H1 (cell line): ENCODE results near the gene DDA1. TPM values are rescaled to one million over a fixed set of nuclear protein-coding genes. Genes with fewer than 3 reads are reported as not detected.
A peak's percentile ranks its signal among the peaks of the same experiment; 100 is the strongest.

Experiments used
- CTCF ChIA-PET: fragments of 300-600 bp; sonication (Branson Sonifier 250); formaldehyde crosslinking; loops from one replicate; lab custom pipeline; 2021; ENCODE audit not compliant: partially characterized antibody; lab: Charles Lee
- POLR2A ChIA-PET: fragments of 300-600 bp; sonication (Branson Sonifier 250); formaldehyde crosslinking; loops from one replicate; lab custom pipeline; 2021; ENCODE audit warnings: inconsistent platforms; ENCODE audit not compliant: partially characterized antibody; lab: Charles Lee
- DNase-seq, 2 experiments: peaks; one replicate each; pipeline versions ENCODE4 v3.0.0 to v3.0.0-alpha.2; 2010 to 2022; ENCODE audit warnings: low spot score in 2 of 2, low read depth in 1 of 2, mixed read lengths in 1 of 2
- FAIRE-seq: peaks from 2 replicates; lab custom pipeline; 2011; peaks lifted over from hg19 to GRCh38; lab: Jason Lieb, UNC
- H2AFZ ChIP-seq: 2 replicates; pipeline ENCODE4 v1.8.1; 2012; ENCODE audit warnings: low read length, inconsistent platforms
- H2AK5ac ChIP-seq: 2 replicates; pipeline ENCODE4 v1.6.1; 2013; ENCODE audit warnings: low read depth, low read length
- H2BK120ac ChIP-seq: replicated peaks from 2 replicates; pipeline ENCODE3; 2013; ENCODE audit warnings: low read depth, low read length, inconsistent platforms
- H2BK12ac ChIP-seq: 2 replicates; pipeline ENCODE4 v1.6.1; 2013; ENCODE audit warnings: low read depth, low read length
- H2BK15ac ChIP-seq: 2 replicates; pipeline ENCODE4 v1.6.1; 2013; ENCODE audit warnings: low read length
- H2BK20ac ChIP-seq: 2 replicates; pipeline ENCODE4 v1.6.1; 2013; ENCODE audit warnings: low read length
- H2BK5ac ChIP-seq: 2 replicates; pipeline ENCODE4 v1.6.1; 2013; ENCODE audit warnings: low read depth, low read length
- H3K14ac ChIP-seq: 2 replicates; pipeline ENCODE4 v1.6.1; 2013; ENCODE audit warnings: inconsistent platforms; ENCODE audit not compliant: insufficient read length
- H3K18ac ChIP-seq: 2 replicates; pipeline ENCODE4 v1.6.1; 2013; ENCODE audit warnings: low read length; ENCODE audit errors: extremely low read depth
- H3K23ac ChIP-seq: 2 replicates; pipeline ENCODE4 v1.6.1; 2013; ENCODE audit warnings: inconsistent platforms; ENCODE audit not compliant: insufficient read length
- H3K23me2 ChIP-seq: 2 replicates; pipeline ENCODE4 v1.6.1; 2013; ENCODE audit warnings: low read depth, low read length
- H3K27ac ChIP-seq: 2 replicates; pipeline ENCODE4 v1.6.1; 2011; ENCODE audit warnings: low read depth, low read length, inconsistent platforms
- H3K27me3 ChIP-seq, 4 experiments: replicated peaks in 1 of 4; 1 replicate in 1 of 4; 2 replicates in 3 of 4; pipeline versions ENCODE4 v1.6.1 to v1.8.1; 2011 to 2013; ENCODE audit warnings: low read length in 3 of 4, mild to moderate bottlenecking in 3 of 4, inconsistent platforms in 2 of 4, mixed read lengths in 2 of 4, moderate library complexity in 1 of 4; ENCODE audit not compliant: control insufficient read depth in 3 of 4, insufficient read depth in 3 of 4; ENCODE audit errors: extremely low read depth in 1 of 4
- H3K36me3 ChIP-seq, 4 experiments: 2 replicates each; pipeline versions ENCODE4 v1.6.1 to v1.8.1; 2011 to 2013; ENCODE audit warnings: mild to moderate bottlenecking in 4 of 4, low read length in 3 of 4, moderate library complexity in 2 of 4, control low read depth in 1 of 4, inconsistent platforms in 1 of 4; ENCODE audit not compliant: insufficient read depth in 4 of 4, control insufficient read depth in 2 of 4
- H3K4ac ChIP-seq: replicated peaks from 2 replicates; pipeline ENCODE3; 2013; ENCODE audit warnings: low read length, low read depth, mixed read lengths, inconsistent platforms; ENCODE audit not compliant: insufficient read length
- H3K4me1 ChIP-seq, 4 experiments: replicated peaks in 1 of 4; 1 replicate in 1 of 4; 2 replicates in 3 of 4; pipeline versions ENCODE4 v1.6.1 to v1.8.1; 2011 to 2013; ENCODE audit warnings: low read length in 3 of 4, inconsistent platforms in 2 of 4, mixed read lengths in 1 of 4; ENCODE audit not compliant: insufficient read depth in 4 of 4, control insufficient read depth in 3 of 4
- H3K4me2 ChIP-seq, 2 experiments: 2 replicates each; pipeline versions ENCODE4 v1.6.1 to v1.8.1; 2011 to 2013; ENCODE audit warnings: low read depth in 2 of 2, low read length in 2 of 2, control low read depth in 1 of 2, inconsistent platforms in 1 of 2, mild to moderate bottlenecking in 1 of 2; ENCODE audit not compliant: insufficient read depth in 1 of 2
- H3K4me3 ChIP-seq, 4 experiments: fragments of 200-600, 300-600 bp in 1 of 4; sonication (generic), shearing (Covaris generic), sonication (Bioruptor Twin) in 1 of 4; 2 replicates each; pipeline versions ENCODE4 v1.5.1 to v1.8.1; 2011 to 2016; ENCODE audit warnings: low read length in 4 of 4, low read depth in 3 of 4, control low read depth in 2 of 4, inconsistent platforms in 2 of 4, mild to moderate bottlenecking in 2 of 4, mixed read lengths in 1 of 4, moderate library complexity in 1 of 4; ENCODE audit not compliant: insufficient read depth in 2 of 4; ENCODE audit errors: extremely low read depth in 1 of 4
- H3K56ac ChIP-seq: replicated peaks from 2 replicates; pipeline ENCODE3; 2013; ENCODE audit warnings: low read depth, mild to moderate bottlenecking, mixed read lengths, low read length, inconsistent platforms; ENCODE audit not compliant: insufficient read length
- H3K79me1 ChIP-seq: 2 replicates; pipeline ENCODE4 v1.6.1; 2013; ENCODE audit warnings: low read depth, low read length, control low read depth
- H3K79me2 ChIP-seq, 2 experiments: 2 replicates each; pipeline versions ENCODE4 v1.6.1 to v1.8.1; 2012 to 2013; ENCODE audit warnings: low read length in 2 of 2, mild to moderate bottlenecking in 2 of 2, inconsistent platforms in 1 of 2; ENCODE audit not compliant: insufficient read depth in 2 of 2, control insufficient read depth in 1 of 2
- H3K9ac ChIP-seq, 4 experiments: replicated peaks in 1 of 4; 1 replicate in 1 of 4; 2 replicates in 3 of 4; pipeline versions ENCODE4 v1.6.1 to v1.8.1; 2011 to 2013; ENCODE audit warnings: low read depth in 3 of 4, low read length in 3 of 4, control low read depth in 2 of 4, mild to moderate bottlenecking in 2 of 4, moderate library complexity in 2 of 4, inconsistent platforms in 1 of 4; ENCODE audit errors: extremely low read depth in 1 of 4
- H3K9me3 ChIP-seq, 2 experiments: 2 replicates each; pipeline versions ENCODE4 v1.6.1 to v1.8.1; 2012 to 2013; ENCODE audit warnings: mild to moderate bottlenecking in 2 of 2, moderate library complexity in 2 of 2, control low read depth in 1 of 2, inconsistent platforms in 1 of 2, low read depth in 1 of 2, low read length in 1 of 2, mixed read lengths in 1 of 2; ENCODE audit not compliant: insufficient read depth in 2 of 2
- H4K20me1 ChIP-seq, 2 experiments: replicated peaks in 1 of 2; 2 replicates each; pipeline versions ENCODE3 to v1.8.1; 2011 to 2013; ENCODE audit warnings: inconsistent platforms in 2 of 2, low read length in 2 of 2, mild to moderate bottlenecking in 1 of 2; ENCODE audit not compliant: insufficient read depth in 2 of 2, control insufficient read depth in 1 of 2
- H4K5ac ChIP-seq: 2 replicates; pipeline ENCODE4 v1.6.1; 2013; ENCODE audit warnings: low read length, low read depth, mixed read lengths, inconsistent platforms; ENCODE audit not compliant: insufficient read length
- H4K8ac ChIP-seq: 2 replicates; pipeline ENCODE4 v1.8.0; 2013; ENCODE audit warnings: mild to moderate bottlenecking, moderate library complexity, low read length, inconsistent platforms; ENCODE audit not compliant: insufficient read depth; ENCODE audit errors: extremely low read depth
- H4K91ac ChIP-seq: replicated peaks from 2 replicates; pipeline ENCODE3; 2013; ENCODE audit warnings: low read length, mixed read lengths, inconsistent platforms; ENCODE audit not compliant: insufficient read length
- CREB1 ChIP-seq: IDR thresholded peaks from 2 replicates; pipeline ENCODE4 v1.6.1; 2012; ENCODE audit warnings: inconsistent platforms
- FOSL1 ChIP-seq: IDR thresholded peaks from 2 replicates; pipeline ENCODE4 v1.6.1; 2011; ENCODE audit warnings: mild to moderate bottlenecking, low read depth, low read length, moderate library complexity; ENCODE audit not compliant: insufficient read depth
- JUN ChIP-seq: IDR thresholded peaks from 2 replicates; pipeline ENCODE4 v1.6.1; 2011; ENCODE audit warnings: low read depth, mild to moderate bottlenecking, improper control_type of control experiment, low read length
- JUND ChIP-seq: IDR thresholded peaks from 2 replicates; pipeline ENCODE4 v1.6.1; 2011; ENCODE audit warnings: mild to moderate bottlenecking, improper control_type of control experiment, low read length
- SP1 ChIP-seq: IDR thresholded peaks from 2 replicates; pipeline ENCODE4 v1.6.1; 2011; ENCODE audit warnings: low read depth, low read length
- TAF7 ChIP-seq: optimal IDR thresholded peaks from 2 replicates; pipeline ENCODE3; 2011; ENCODE audit warnings: low read depth, mild to moderate bottlenecking, inconsistent platforms, low read length, moderate library complexity, borderline replicate concordance
- TCF12 ChIP-seq: IDR thresholded peaks from 2 replicates; pipeline ENCODE4 v1.6.1; 2011; ENCODE audit warnings: low read depth, mild to moderate bottlenecking, low read length
- WGBS, 2 experiments: shearing (Covaris generic) in 1 of 2; methylation state at CpG; one replicate each; pipeline versions ENCODE4 v1.1.6 to v1.1.7; 2013 to 2015; ENCODE audit warnings: low lambda C conversion rate in 2 of 2, mixed read lengths in 2 of 2, inconsistent platforms in 1 of 2, low coverage in 1 of 2, missing lambda C conversion rate in 1 of 2; ENCODE audit not compliant: insufficient replicate concordance in 2 of 2, insufficient coverage in 1 of 2, insufficient read length in 1 of 2; ENCODE audit errors: extremely low coverage in 1 of 2, missing lambda C conversion rate in 1 of 2; 5-methylcytosine and 5-hydroxymethylcytosine counted together
- polyA plus RNA-seq, 7 experiments: library from polyadenylated mRNA; depleted of rRNA in 3 of 7; stranded (reverse) in 5 of 7; unstranded in 2 of 7; fragments of >200 nt in 5 of 7; fragments of 200-250 nt in 2 of 7; gene quantifications; 1 replicate in 5 of 7; 2 replicates in 1 of 7; 4 replicates in 1 of 7; pipeline versions ENCODE4 v1.2.1 to v1.2.3, GENCODE V29; 2011 to 2013; ENCODE audit warnings: missing spikeins in 2 of 7, mixed read lengths in 2 of 7
- total RNA-seq: library from RNA; stranded (reverse); fragmentation: NEBNext Ultra II Directional; extraction: Animal tissue kit (Norgen Biotek cat#: 25700); gene quantifications from 2 replicates; pipeline ENCODE4 v1.2.1, GENCODE V29; 2021
- TF ChIP-seq, protein P1 (sequence below): IDR thresholded peaks from 2 replicates; pipeline ENCODE4 v1.6.1; 2012; ENCODE audit warnings: inconsistent platforms
- TF ChIP-seq, protein P2 (sequence below): IDR thresholded peaks from 2 replicates; pipeline ENCODE4 v1.6.1; 2012; ENCODE audit warnings: low read length, inconsistent platforms

Gene DDA1
- total and polyA plus RNA-seq, 2 of the 8 experiments (the other 6 are each of a cell fraction or from before 2014, with no cell fraction given), result 29.2 to 34.5 TPM

DNA sequence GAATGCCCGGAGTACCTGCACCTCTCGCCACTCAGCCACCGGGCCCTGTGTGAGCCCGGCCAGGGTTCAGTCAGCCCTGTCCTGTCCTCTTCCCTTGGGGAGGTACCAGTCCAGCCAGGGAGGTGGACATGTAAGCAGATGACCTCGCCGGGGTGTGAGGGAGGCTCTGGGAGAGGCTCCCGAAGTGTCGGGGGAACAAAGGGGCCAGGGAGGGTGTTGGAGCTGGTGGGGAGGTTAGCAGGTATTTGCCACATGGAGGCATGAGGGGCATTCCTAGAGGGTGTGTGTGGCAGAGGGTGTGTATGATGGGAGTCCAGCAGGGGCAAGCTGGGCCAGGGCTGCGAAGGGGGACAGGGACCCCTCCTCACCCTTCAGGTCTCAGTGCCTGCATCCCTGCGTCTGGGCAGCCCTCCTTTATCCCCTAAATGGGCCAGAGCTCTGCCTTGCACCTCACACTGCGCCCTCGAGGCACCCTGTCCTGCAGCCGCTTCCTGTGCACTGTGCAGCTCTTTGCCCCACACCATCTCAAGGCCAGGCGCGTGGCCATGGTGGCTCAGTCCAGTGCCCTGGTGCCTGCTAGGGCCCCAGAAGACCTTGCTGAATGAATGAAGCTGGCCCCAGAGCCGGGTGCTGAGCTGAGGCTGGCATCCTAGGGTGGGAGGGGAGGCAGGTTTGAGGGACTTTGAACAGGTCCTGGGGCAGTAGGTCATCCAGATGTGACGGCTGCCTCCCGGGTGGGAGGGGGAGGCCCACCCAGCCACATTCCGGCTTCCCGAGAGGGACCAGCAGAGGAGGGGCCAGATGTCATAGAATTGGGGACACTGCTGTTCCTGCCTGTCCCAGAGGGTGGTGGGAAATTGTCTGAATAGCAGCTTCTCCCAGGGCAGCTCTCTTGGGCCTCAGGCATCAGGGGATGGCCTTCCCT is 3.1 kb downstream of the DDA1 start:
- Histone ChIP-seq H2BK20ac (no peak overlapping the region), H3K23ac (no peak overlapping the region), H2BK120ac (no peak overlapping the region), H4K91ac (no peak overlapping the region), H3K18ac (no peak overlapping the region), H2AK5ac (no peak overlapping the region), H3K4me1 (peaks cover 2 to 13% (median 5%) of the 10 kb centered on the region in 4 experiments; a peak in 5 of 7 replicates), H3K27me3 (no peaks in the 10 kb centered on the region), H3K56ac (no peak overlapping the region), H2AFZ (no peak overlapping the region), H3K9ac (no peak overlapping the region), H2BK12ac (0 out of 2 replicates have a peak overlapping the region, but pooled peaks have one; percentile 60), H3K27ac (peak overlapping the region; percentile 67), H3K4ac (no peak overlapping the region), H3K36me3 (peaks cover 4 to 17% (median 12%) of the 10 kb centered on the region in 4 experiments), H3K9me3 (no peaks in the 10 kb centered on the region), H3K79me1 (peaks cover 21% of the 10 kb centered on the region), H4K8ac (0 out of 2 replicates have a peak overlapping the region, but pooled peaks have one; percentile 35), H3K4me2 (peak overlapping the region in 1 of 2 experiments; percentile 8; a peak in 2 of 4 replicates), H3K23me2 (peaks cover 5% of the 10 kb centered on the region), H3K4me3 (no peak overlapping the region), H4K5ac (no peak overlapping the region), H2BK15ac (no peak overlapping the region), H3K14ac (no peak overlapping the region), H3K79me2 (peaks cover 8 to 32% of the 10 kb centered on the region in 2 experiments; a peak in 3 of 4 replicates), H4K20me1 (peaks cover 0 to 14% of the 10 kb centered on the region in 2 experiments), H2BK5ac (no peak overlapping the region)
- CTCF ChIA-PET, result interaction anchor here (0.6 to 1.7 kb wide), 6 partner anchors 10 to 153 kb away, joined by 3 to 5 read pairs (median 4); no protein-coding TSS in a partner anchor
- POLR2A ChIA-PET, result interaction anchor here (0.8 to 18.5 kb wide), 6 partner anchors 16 to 86 kb away, joined by 3 to 329 read pairs (median 4); partner anchors contain the start of genes ANO8 and OCEL1
- DNase-seq, result no peak
- WGBS, 2 experiments, result 89% methylated on average over 20 of the region's 20 CpGs; no CpG with 5 or more reads in 1 of the 2 experiments
- FAIRE-seq, result no peak
- no peak for TF ChIP-seq TCF12
- TF ChIP-seq SP1, result no peak
- TF ChIP-seq, protein P1, sequence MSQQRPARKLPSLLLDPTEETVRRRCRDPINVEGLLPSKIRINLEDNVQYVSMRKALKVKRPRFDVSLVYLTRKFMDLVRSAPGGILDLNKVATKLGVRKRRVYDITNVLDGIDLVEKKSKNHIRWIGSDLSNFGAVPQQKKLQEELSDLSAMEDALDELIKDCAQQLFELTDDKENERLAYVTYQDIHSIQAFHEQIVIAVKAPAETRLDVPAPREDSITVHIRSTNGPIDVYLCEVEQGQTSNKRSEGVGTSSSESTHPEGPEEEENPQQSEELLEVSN, result no peak
- no peak for TF ChIP-seq CREB1
- TF ChIP-seq TAF7, result no peak
- no peak for TF ChIP-seq JUN
- no peak for TF ChIP-seq FOSL1
- TF ChIP-seq JUND, result no peak
- TF ChIP-seq, protein P2, sequence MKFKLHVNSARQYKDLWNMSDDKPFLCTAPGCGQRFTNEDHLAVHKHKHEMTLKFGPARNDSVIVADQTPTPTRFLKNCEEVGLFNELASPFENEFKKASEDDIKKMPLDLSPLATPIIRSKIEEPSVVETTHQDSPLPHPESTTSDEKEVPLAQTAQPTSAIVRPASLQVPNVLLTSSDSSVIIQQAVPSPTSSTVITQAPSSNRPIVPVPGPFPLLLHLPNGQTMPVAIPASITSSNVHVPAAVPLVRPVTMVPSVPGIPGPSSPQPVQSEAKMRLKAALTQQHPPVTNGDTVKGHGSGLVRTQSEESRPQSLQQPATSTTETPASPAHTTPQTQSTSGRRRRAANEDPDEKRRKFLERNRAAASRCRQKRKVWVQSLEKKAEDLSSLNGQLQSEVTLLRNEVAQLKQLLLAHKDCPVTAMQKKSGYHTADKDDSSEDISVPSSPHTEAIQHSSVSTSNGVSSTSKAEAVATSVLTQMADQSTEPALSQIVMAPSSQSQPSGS, result no peak
